NCI-H446 treated with DMSO at 0.1 percent for 48 hours (cell line): ENCODE data around the gene POU6F2.
A peak's percentile ranks its signal among the peaks of the same experiment; 100 is the strongest.

Experiments used
- DNase-seq: peaks from one replicate; lab custom pipeline; 2025; lab: John Stamatoyannopoulos, UW

Gene POU6F2

DNA sequence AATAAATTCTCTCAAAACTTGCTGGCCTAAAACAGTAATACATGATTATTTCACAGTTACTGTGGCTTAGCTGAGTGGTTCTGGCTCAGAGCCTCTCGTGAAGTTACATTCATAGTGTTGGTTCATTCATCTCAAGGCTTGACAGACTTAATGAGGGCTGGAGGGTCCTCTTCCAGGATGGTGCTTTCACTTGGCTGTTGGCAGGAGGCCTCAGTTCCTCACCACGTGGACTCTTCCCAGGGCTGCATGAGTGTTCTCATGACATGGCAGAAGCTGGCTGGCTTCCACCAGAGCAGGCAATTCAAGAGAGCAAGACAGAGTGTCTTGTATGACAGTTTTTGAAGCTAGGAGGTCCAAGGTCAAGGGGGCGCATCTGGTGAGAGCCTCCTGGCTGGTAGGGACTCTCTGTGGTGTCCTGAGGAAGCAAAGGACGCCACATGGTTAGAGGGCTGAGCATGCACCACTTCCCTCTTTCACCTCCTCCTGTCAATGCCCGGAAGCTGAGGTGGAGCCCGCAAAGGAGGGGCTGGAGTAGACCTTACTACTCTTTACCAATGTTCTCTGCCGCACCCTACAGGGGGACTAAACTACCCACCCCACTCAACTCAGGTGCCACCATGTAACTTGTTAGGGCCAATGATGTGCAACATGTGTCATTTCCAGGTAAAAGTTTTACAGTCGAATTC, 530.3 kb downstream of the POU6F2 start:
- DNase-seq = peak; percentile 68

DNA sequence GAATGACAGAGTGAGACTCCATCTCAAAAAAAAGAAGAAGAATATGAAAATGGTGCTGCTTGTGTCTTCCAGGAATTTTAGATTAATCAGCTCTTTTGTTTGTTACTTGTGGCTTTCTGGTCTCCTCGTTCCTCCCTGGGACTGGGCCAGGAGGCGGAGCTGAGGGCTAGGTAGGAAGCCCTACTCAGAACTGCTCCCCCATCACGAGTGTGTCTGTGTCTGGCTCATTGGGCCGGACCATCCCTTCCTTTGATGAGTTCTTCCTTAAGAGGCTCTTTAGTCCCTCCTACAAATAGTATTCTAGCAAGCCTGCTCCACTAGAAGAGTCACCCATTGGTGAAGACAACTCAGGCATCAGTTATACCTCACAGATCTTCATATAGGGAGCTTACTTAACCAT, 531.7 kb downstream of the POU6F2 start:
- no peak for DNase-seq

GRCh38 chr7:39509912-39510311, 532.2 kb downstream of the POU6F2 start:
- DNase-seq = no peak

DNA sequence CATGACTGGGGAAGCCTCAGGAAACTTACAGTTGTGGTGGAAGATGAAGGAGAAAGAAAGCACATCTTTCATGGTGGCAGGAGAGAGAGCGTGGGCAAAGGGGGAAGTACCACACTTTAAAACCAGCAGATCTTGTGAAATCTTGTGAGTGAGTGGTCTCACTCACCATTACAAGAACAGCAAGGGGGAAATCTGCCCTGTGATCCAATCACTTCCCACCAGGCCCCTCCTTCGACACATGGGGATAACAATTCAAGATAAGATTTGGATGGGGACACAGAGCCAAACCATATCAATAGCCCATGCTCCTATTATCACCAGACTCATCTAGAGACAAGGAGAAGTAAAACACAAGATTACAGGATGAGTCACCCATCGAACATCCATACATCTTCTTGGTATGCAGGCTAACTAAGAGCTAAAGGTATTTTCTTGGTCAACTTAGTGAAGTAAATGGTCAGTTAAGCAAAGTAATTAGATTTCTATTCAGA, 533.2 kb downstream of the POU6F2 start:
- DNase-seq = no peak

DNA sequence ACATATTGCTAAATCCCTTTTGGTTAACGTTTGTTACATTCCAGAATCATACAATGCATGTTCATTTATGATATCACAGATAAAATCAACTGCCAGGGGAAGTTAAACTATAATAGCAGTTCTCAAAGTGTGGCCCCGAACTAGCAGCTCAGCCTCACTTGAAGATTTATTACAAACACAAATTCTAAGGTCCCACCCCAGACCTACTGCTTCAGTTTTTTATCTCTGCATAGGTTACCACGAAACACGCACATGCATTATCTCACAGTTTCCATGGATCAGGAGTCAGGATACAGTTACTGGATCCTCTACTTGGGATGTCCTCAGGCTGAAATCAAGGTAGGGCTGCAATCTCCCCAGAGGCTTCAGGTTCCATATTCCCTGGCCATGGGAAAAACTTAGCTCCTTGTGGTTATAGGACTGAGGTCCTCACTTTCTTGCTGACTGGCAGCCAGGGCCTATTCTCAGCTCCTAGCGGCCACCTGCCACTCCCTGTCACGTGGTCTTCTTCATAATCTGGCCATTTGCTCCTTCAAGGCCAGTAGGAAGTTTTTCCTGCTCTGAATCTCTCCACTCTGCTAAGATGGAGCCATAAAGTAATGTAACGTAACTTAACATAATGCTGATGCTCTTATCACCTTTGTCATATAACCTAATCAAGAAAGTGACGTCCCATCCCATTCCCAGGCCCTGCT, 538.0 kb downstream of the POU6F2 start:
- no peak for DNase-seq

- DNase-seq = no peak
Measured at GRCh38 chr7:39516498-39516897, 538.8 kb downstream of the POU6F2 start.

DNA sequence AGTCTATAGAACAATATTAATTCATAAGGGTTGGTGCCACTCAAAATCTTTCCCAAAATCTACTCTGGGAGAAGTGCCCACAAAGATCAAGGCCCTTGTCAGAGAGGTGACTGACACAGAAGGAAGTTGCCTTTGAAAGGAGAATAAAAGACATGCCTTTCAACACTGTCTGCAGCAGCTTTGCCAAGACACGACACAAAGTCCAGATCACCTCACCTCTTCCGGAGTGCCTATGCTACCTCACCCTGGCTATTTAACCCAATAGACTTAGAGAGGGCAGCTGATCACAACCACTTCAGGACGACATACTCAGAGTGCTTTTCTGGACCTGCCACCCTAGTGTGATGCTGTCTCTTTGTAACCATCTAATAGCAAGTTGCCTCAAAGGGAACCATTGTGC, 539.5 kb downstream of the POU6F2 start:
- DNase-seq = no peak
